Activated naive CD4-positive, alpha-beta T cell treated with Interleukin-2 at 50 U/mL for 16 hours (primary cell): ENCODE measurements around the gene ZBTB3.
A peak's percentile ranks its signal among the peaks of the same experiment; 100 is the strongest.
"Not testable (repeated sequence)": the region's sequence is repeated elsewhere in the genome, so short reads cannot be mapped to it uniquely, and the experiment has no call there.

Experiments used
- DNase-seq: peaks from one replicate; pipeline ENCODE4 v3.0.0-alpha.2; 2020

ZBTB3 gene

GRCh38 chr11:62713343-62713742 lies 40.6 kb downstream of the ZBTB3 start:
- no peak for DNase-seq

GRCh38 chr11:62712861-62713260 lies 41.1 kb downstream of the ZBTB3 start:
- DNase-seq, result no peak

DNA sequence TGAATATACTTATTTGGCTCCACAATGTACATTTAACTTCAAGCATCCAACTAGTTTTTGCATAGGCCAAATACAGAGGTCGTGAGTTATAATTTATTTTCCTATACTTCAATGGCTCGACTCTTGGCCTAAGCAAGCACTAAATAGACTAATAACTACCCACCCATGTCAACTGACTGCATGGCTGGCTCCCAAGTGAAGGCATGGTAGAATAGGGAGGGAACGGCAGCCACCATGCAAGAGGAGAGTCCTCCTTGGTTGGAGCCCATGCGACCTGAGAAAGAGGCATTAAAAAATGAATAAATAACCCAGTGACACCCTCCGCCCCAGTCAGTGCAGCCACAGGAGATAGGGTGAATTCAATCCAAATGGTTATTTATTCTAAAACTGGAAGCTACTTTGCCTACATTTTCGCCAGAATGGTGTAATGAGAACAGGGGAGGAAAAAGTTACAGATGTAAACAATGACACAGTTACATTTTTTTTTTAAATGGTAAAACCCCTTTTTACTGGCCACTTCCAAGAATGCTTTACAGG lies 41.6 kb downstream of the ZBTB3 start:
- DNase-seq, result no peak

GRCh38 chr11:62710001-62710345 lies 44.0 kb downstream of the ZBTB3 start:
- no peak for DNase-seq

DNA sequence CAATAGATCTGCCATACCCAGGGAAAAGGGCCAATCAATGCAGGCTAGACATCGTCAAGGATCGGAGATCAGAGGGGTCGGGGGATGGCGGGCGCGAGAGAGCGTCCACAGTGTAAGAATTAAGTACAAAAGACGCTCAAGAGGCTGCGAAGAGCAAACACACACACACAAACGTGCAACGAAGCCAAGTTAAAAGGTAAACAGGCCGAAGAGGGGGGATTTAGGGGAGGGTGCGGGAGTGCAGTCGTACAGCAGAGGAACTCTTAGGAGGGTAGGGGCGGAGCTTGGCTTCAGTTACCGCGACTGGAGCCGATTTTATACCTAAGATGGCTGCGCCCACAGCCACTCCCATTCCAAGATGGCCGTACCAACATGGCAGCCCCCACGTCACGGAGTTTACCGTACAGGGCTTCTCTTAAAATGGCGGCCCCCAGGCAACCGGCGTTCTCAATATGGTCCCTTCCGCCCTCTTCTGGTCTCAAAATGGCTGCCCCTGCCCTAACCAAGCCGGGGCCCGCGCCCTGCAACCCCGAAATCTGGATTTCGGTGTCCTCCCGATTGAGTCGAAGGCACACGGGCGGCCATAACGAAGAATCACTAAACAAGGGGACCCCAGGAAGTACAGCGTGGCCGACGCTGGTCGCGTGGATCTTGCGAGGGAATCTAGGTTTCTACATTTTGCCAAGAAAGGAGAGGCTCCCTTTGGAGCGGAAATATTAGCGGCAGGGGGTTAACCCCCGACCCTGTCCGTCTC lies 44.5 kb downstream of the ZBTB3 start:
- peak; percentile 96 for DNase-seq

DNA sequence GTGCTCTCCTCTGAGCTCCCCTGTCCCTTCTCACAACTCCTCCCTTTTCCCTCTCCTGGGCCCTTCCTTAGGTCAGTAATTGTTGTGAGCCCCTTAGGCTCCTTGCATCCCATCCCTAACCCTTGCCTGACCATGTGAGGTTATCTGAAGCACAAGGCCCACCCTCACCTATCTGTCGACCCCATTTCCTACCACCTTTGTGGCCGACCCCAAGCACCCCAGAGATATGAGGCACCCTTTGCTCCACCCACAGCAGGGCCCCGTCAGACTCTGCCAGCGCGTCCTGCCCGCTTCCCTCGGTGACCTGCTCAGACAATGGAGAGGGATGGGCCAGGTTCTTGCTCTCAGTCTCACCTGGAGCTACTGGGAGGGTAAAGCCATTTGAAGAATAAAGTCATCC lies 45.2 kb downstream of the ZBTB3 start:
- peak; percentile 42 for DNase-seq

- DNase-seq, result no peak
These were observed 45.6 kb downstream of the ZBTB3 start for GRCh38 chr11:62708392-62708791.

DNA sequence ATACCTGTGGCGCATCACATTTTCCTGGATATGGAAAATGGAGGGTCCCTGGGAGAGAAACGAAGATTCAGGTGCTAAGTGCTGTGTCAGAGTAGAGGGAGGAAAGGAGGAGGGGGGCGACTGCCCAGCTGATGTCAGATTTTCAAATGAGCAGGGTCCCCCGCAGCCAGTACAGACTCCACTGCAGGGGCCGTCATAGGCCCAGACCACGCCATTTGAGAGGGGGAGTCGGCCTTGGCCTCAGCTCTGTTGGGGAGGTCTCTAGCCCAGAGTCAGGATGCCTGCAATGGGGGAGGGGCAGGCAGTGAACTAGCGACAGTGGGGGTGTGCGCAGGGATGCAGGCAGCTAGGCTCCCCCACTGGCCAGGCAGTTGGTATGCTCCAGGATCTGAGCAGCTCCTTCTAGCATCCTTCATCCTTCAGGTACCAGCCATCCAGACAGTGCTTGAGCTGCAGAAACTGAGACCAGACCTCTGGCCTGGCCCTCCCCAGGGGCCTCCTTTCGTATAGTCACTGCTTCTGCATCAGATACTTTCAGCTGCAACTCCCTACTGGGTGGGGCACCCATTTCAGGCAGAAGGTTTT lies 46.6 kb downstream of the ZBTB3 start, which contains the start of the genes BSCL2 and GNG3:
TSS of gene BSCL2 (minus strand) at position 148 of the 585 bp plus-strand sequence. CDS start 229 bp downstream, outside the sequence.
TSS of gene GNG3 (plus strand) at position 400 of the 585 bp plus-strand sequence. CDS start 620 bp downstream, outside the sequence.
- DNase-seq, result no peak

DNA sequence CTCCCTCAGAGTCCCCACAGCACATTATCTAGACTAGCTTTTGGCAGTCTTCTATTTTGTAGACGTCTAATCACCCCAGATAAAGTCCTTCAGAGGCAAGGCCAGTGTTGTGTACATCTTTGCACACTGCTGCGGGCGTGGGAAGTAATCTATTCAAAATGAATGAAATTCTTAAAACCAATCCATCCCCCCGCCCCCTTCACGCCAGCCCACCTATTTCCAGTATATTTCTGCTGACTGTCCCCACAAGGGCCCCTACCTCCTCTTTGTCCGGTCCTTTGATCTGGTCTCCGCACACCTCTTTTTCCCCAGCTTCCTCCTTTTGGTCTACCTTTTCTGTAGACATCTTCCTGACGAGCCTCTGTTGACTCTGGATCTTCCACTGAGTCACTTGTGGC lies 47.1 kb downstream of the ZBTB3 start:
- no peak for DNase-seq

DNA sequence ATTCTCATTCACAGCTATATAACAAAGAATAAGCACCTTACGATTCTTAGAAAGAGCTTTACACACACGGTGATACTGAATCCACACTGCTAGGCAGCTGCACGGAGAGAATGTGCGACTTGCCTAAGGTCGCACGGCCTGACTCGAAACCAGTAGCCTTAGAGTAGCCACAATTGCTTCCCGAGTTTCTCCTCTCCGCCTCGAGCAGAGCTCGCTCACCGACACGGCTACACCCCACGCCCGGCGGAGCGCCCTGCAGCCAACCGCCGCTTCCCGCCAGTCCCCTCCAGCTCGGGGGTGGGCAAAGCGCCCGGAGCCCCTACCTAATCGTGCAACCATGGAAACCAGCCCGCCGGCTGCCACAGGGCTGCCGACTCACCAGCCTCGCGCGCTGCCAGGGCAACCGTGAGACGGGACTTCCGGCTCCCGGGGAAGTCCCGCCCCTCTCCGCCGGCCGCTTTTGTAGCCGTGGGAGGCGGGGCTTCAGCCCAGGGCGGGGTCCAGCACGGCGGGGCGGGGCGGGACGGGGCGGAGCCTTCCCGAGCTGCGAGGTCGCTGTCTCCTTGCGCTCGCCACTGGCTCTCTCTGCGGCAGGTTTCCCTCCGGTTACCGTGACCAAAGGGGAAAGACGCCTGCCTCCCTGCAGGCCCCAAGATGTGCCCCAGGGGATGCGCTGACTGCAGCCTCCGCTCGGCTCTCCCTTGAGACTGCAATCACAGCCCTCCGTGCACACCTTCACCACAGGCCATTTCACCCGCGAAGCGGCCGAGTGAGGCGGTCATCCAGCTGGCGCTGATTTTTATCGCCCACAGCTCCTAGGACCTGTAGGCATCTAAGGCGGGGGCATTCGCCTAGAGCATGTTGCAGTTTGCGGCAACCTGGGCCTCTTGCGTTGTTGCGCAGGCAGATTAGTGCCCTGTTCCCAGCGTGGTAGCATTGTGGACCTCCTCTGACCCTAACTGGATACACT lies 47.8 kb downstream of the ZBTB3 start:
- peak; percentile 92 for DNase-seq

DNA sequence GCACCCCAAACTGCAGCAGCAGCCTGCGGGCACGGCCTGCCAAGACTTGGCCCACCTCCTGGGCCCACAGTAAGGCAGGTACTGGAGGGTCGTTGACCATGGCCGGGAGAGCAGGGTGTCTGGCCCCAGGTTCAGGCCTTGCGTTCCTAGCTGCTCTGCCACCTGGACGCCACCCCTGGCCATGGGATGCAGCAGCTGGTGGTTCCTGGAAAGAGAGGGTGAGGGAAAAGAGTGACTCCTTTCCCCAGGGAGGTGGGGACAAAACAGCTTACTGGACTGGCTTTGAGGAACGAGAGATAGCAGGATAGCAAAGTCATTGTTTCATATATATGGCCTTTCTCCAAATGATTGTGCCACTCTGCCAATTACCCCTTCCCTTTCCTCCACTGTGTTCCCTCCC lies 48.5 kb downstream of the ZBTB3 start:
- DNase-seq, result no peak

- not testable (repeated sequence) for DNase-seq
These were observed 50.0 kb downstream of the ZBTB3 start for GRCh38 chr11:62703921-62704320.

- DNase-seq, result no peak
These were observed 51.7 kb downstream of the ZBTB3 start for GRCh38 chr11:62702246-62702645.
